Measurements from ENCODE around the gene ZSWIM8. TPM values are rescaled to one million over a fixed set of nuclear protein-coding genes. Genes with fewer than 3 reads are reported as not detected.
A peak's percentile ranks its signal among the peaks of the same experiment; 100 is the strongest.

The ZSWIM8 gene
- total RNA-seq, 1 donor: 76.7 TPM

- Histone ChIP-seq H3K27ac (ENCODE audit: low read depth, low read length) (no peak overlapping the region), H3K4me1 (ENCODE audit: insufficient read depth, low read length) (peaks cover 35% of the 10 kb centered on the region), H4K20me1 (ENCODE audit: insufficient read depth, low read length) (peaks cover 11% of the 10 kb centered on the region), H3K36me3 (ENCODE audit: insufficient read depth, low read length) (peaks cover 38% of the 10 kb centered on the region), H2AFZ (ENCODE audit: low read length) (no peak overlapping the region), H3K4me2 (ENCODE audit: insufficient read depth, low read length) (no peak overlapping the region), H3K27me3 (ENCODE audit: insufficient read depth, low read length) (no peaks in the 10 kb centered on the region), H3K79me2 (ENCODE audit: insufficient read depth, low read length) (peaks cover 83% of the 10 kb centered on the region), H3K4me3 (ENCODE audit: insufficient read depth, low read length) (no peak overlapping the region), H3K9me3 (ENCODE audit: low read depth, low read length) (no peaks in the 10 kb centered on the region)
- peak; percentile 48 for DNase-seq (ENCODE audit: insufficient read length, low spot score, missing footprints)
- TF ChIP-seq, protein P1, sequence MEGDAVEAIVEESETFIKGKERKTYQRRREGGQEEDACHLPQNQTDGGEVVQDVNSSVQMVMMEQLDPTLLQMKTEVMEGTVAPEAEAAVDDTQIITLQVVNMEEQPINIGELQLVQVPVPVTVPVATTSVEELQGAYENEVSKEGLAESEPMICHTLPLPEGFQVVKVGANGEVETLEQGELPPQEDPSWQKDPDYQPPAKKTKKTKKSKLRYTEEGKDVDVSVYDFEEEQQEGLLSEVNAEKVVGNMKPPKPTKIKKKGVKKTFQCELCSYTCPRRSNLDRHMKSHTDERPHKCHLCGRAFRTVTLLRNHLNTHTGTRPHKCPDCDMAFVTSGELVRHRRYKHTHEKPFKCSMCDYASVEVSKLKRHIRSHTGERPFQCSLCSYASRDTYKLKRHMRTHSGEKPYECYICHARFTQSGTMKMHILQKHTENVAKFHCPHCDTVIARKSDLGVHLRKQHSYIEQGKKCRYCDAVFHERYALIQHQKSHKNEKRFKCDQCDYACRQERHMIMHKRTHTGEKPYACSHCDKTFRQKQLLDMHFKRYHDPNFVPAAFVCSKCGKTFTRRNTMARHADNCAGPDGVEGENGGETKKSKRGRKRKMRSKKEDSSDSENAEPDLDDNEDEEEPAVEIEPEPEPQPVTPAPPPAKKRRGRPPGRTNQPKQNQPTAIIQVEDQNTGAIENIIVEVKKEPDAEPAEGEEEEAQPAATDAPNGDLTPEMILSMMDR (IDR thresholded peaks at IDR 0.05; ENCODE audit: extremely low read depth, low read depth, low read length): no peak
Measured at GRCh38 chr10:73779539-73780197, 5.7 kb upstream of the ZSWIM8 start.

- Histone ChIP-seq H4K20me1 (ENCODE audit: insufficient read depth, low read length) (peaks cover 5% of the 10 kb centered on the region), H3K27me3 (ENCODE audit: insufficient read depth, low read length) (no peaks in the 10 kb centered on the region), H3K36me3 (ENCODE audit: insufficient read depth, low read length) (peaks cover 32% of the 10 kb centered on the region), H3K27ac (ENCODE audit: low read depth, low read length) (peak overlapping the region; percentile 72), H2AFZ (ENCODE audit: low read length) (no peak overlapping the region), H3K9me3 (ENCODE audit: low read depth, low read length) (no peaks in the 10 kb centered on the region), H3K4me3 (ENCODE audit: insufficient read depth, low read length) (no peak overlapping the region), H3K4me1 (ENCODE audit: insufficient read depth, low read length) (peaks cover 33% of the 10 kb centered on the region), H3K79me2 (ENCODE audit: insufficient read depth, low read length) (peaks cover 77% of the 10 kb centered on the region), H3K4me2 (ENCODE audit: insufficient read depth, low read length) (peak overlapping the region; percentile 94)
- no peak for DNase-seq (ENCODE audit: insufficient read length, low spot score, missing footprints)
- TF ChIP-seq, protein P1 (IDR thresholded peaks at IDR 0.05; ENCODE audit: extremely low read depth, low read depth, low read length): no peak
Measured at GRCh38 chr10:73780301-73780700, 5.1 kb upstream of the ZSWIM8 start.

DNA sequence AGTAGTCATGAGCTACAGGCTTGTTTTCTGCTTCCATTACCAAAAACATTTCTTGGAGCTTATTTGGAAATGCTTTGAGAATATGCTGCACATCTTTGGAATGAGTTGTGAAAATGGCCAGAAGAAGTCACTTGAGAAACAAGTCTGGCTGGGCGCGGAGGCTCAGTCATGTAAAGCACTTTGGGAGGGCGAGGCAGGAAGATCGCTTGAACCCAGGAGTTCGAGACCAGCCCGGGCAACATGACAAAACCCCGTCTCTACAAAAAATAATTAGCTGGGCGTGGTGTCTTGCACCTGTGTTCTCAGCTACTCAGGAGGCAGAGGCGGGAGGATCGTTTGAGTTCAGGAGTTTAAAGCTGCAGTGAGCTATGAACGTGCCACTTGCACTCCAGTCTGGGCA lies 4.4 kb upstream of the ZSWIM8 start:
- peak overlapping the region; percentile 86 for H3K4me3 ChIP-seq (ENCODE audit: insufficient read depth, low read length)
- H3K27ac ChIP-seq (ENCODE audit: low read depth, low read length): peak overlapping the region; percentile 72
- H3K4me1 ChIP-seq (ENCODE audit: insufficient read depth, low read length): peaks cover 28% of the 10 kb centered on the region
- H2AFZ ChIP-seq (ENCODE audit: low read length): no peak overlapping the region
- H4K20me1 ChIP-seq (ENCODE audit: insufficient read depth, low read length): peaks cover 2% of the 10 kb centered on the region
- H3K4me2 ChIP-seq (ENCODE audit: insufficient read depth, low read length): peak overlapping the region; percentile 94
- no peaks in the 10 kb centered on the region for H3K9me3 ChIP-seq (ENCODE audit: low read depth, low read length)
- H3K79me2 ChIP-seq (ENCODE audit: insufficient read depth, low read length): peaks cover 74% of the 10 kb centered on the region
- peaks cover 26% of the 10 kb centered on the region for H3K36me3 ChIP-seq (ENCODE audit: insufficient read depth, low read length)
- TF ChIP-seq, protein P1 (IDR thresholded peaks at IDR 0.05; ENCODE audit: extremely low read depth, low read depth, low read length): no peak
- no peaks in the 10 kb centered on the region for H3K27me3 ChIP-seq (ENCODE audit: insufficient read depth, low read length)
- DNase-seq (ENCODE audit: insufficient read length, low spot score, missing footprints): no peak

- H3K79me2 ChIP-seq (ENCODE audit: insufficient read depth, low read length): peaks cover 75% of the 10 kb centered on the region
- TF ChIP-seq, protein P1 (IDR thresholded peaks at IDR 0.05; ENCODE audit: extremely low read depth, low read depth, low read length): no peak
- peak overlapping the region; percentile 79 for H2AFZ ChIP-seq (ENCODE audit: low read length)
- peaks cover 8% of the 10 kb centered on the region for H4K20me1 ChIP-seq (ENCODE audit: insufficient read depth, low read length)
- no peak for DNase-seq (ENCODE audit: insufficient read length, low spot score, missing footprints)
- peaks cover 30% of the 10 kb centered on the region for H3K4me1 ChIP-seq (ENCODE audit: insufficient read depth, low read length)
- peak overlapping the region; percentile 86 for H3K4me3 ChIP-seq (ENCODE audit: insufficient read depth, low read length)
- H3K4me2 ChIP-seq (ENCODE audit: insufficient read depth, low read length): peak overlapping the region; percentile 94
- peak overlapping the region; percentile 72 for H3K27ac ChIP-seq (ENCODE audit: low read depth, low read length)
- H3K36me3 ChIP-seq (ENCODE audit: insufficient read depth, low read length): peaks cover 21% of the 10 kb centered on the region
- no peaks in the 10 kb centered on the region for H3K27me3 ChIP-seq (ENCODE audit: insufficient read depth, low read length)
- no peaks in the 10 kb centered on the region for H3K9me3 ChIP-seq (ENCODE audit: low read depth, low read length)
Measured at GRCh38 chr10:73781548-73781878, 3.9 kb upstream of the ZSWIM8 start.
